HUES6 (cell line): ENCODE measurements around the gene GBP3.

ENCODE experiments used
- H3K27ac ChIP-seq: 2 replicates; pipeline ENCODE4 v1.7.0; 2013; ENCODE audit warnings: low read depth, mild to moderate bottlenecking, low read length, inconsistent platforms
- H3K27me3 ChIP-seq: 2 replicates; pipeline ENCODE4 v1.6.1; 2013; ENCODE audit warnings: low read length; ENCODE audit not compliant: control insufficient read depth, insufficient read depth
- H3K36me3 ChIP-seq: 2 replicates; pipeline ENCODE4 v1.6.1; 2013; ENCODE audit warnings: low read length; ENCODE audit not compliant: control insufficient read depth, insufficient read depth
- H3K4me1 ChIP-seq: 2 replicates; pipeline ENCODE4 v1.6.1; 2013; ENCODE audit warnings: low read length; ENCODE audit not compliant: control insufficient read depth, insufficient read depth
- H3K4me3 ChIP-seq: 2 replicates; pipeline ENCODE4 v1.5.1; 2013; ENCODE audit warnings: low read depth, low read length
- H3K9ac ChIP-seq: one replicate; pipeline ENCODE4 v1.6.1; 2013; ENCODE audit warnings: mild to moderate bottlenecking, low read length
- H3K9me3 ChIP-seq: 2 replicates; pipeline ENCODE4 v1.6.1; 2013; ENCODE audit warnings: low read depth, low read length; ENCODE audit not compliant: control insufficient read depth, insufficient read depth

GBP3 gene, protein sequence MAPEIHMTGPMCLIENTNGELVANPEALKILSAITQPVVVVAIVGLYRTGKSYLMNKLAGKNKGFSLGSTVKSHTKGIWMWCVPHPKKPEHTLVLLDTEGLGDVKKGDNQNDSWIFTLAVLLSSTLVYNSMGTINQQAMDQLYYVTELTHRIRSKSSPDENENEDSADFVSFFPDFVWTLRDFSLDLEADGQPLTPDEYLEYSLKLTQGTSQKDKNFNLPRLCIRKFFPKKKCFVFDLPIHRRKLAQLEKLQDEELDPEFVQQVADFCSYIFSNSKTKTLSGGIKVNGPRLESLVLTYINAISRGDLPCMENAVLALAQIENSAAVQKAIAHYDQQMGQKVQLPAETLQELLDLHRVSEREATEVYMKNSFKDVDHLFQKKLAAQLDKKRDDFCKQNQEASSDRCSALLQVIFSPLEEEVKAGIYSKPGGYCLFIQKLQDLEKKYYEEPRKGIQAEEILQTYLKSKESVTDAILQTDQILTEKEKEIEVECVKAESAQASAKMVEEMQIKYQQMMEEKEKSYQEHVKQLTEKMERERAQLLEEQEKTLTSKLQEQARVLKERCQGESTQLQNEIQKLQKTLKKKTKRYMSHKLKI

GRCh38 chr1:89022167-89022959, at the start of gene GBP3:
GBP3 (minus strand) TSS chr1:89022866; CDS start chr1:89020721, 2,145 bp downstream.
- Histone ChIP-seq H3K27me3 (no peaks in the 10 kb centered on the region), H3K4me1 (peaks cover 8% of the 10 kb centered on the region), H3K9ac (no peak within 1 kb of the TSS), H3K36me3 (no peaks in the 10 kb centered on the region), H3K27ac (no peak within 1 kb of the TSS), H3K9me3 (no peaks in the 10 kb centered on the region), H3K4me3 (no peak within 1 kb of the TSS)

GRCh38 chr1:89070509-89070908, 47.8 kb upstream of the GBP3 start:
- H3K27ac ChIP-seq, result no peak overlapping the region
- no peak overlapping the region for H3K4me3 ChIP-seq
- no peaks in the 10 kb centered on the region for H3K4me1 ChIP-seq
- no peaks in the 10 kb centered on the region for H3K27me3 ChIP-seq
- no peak overlapping the region for H3K9ac ChIP-seq
- no peaks in the 10 kb centered on the region for H3K9me3 ChIP-seq
- no peaks in the 10 kb centered on the region for H3K36me3 ChIP-seq

DNA sequence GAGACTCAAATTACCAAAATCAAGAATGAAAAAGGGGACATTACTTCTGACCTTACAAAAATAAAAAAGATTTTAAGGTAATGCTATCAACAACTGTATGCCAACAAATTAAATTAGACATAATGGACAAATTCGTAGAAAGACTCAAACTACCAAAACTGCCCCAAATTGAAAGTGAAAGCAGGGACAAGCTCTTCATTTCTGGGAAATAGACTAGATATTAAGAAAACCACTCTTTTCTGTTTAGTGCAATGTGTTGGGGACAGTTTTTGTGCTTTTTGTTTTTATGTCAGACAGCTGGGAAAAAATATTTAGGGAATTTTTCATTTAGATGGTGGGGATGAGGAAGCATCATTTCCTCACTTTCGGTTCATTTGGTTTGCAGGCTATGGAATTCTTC, 47.3 kb upstream of the GBP3 start:
- no peak overlapping the region for H3K4me3 ChIP-seq
- no peak overlapping the region for H3K27ac ChIP-seq

DNA sequence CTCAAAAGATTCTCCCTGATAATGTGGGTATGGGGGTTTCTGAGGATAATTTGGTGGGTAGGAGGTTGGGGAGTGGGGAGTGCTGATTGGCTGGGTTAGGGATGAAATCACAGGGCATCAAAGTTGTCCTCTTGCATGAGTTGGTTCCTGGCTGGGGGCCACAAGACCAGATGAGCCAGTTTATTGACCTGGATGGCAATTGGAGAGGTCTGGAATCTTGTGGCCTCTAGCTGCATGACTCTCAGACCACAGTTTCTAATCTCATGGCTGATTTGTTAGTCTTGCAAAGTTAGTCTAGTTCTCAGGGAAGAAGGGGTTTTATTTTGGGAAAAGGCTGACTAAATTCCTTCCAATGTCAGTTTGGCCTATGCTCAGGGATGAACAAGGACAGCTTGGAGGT, 45.6 kb upstream of the GBP3 start:
- Histone ChIP-seq H3K9me3 (no peaks in the 10 kb centered on the region), H3K4me3 (no peak overlapping the region), H3K27me3 (no peaks in the 10 kb centered on the region), H3K27ac (no peak overlapping the region), H3K36me3 (no peaks in the 10 kb centered on the region), H3K4me1 (no peaks in the 10 kb centered on the region), H3K9ac (no peak overlapping the region)

More for the DNA sequence above, 47.3 kb upstream of the GBP3 start:
- Histone ChIP-seq H3K27me3 (no peaks in the 10 kb centered on the region), H3K4me1 (no peaks in the 10 kb centered on the region), H3K9ac (no peak overlapping the region), H3K9me3 (no peaks in the 10 kb centered on the region), H3K36me3 (no peaks in the 10 kb centered on the region)

GRCh38 chr1:89065079-89065868, 42.6 kb upstream of the GBP3 start, which contains the start of gene GBP1:
GBP1 (minus strand) TSS chr1:89065208; CDS start chr1:89063234, 1,974 bp downstream.
- Histone ChIP-seq H3K9ac (no peak within 1 kb of the TSS), H3K9me3 (no peaks in the 10 kb centered on the region), H3K36me3 (no peaks in the 10 kb centered on the region), H3K27me3 (no peaks in the 10 kb centered on the region), H3K4me1 (no peaks in the 10 kb centered on the region), H3K4me3 (no peak within 1 kb of the TSS), H3K27ac (no peak within 1 kb of the TSS)

- Histone ChIP-seq H3K4me3 (no peak overlapping the region), H3K9ac (no peak overlapping the region), H3K27me3 (no peaks in the 10 kb centered on the region), H3K9me3 (no peaks in the 10 kb centered on the region), H3K27ac (no peak overlapping the region), H3K4me1 (no peaks in the 10 kb centered on the region), H3K36me3 (no peaks in the 10 kb centered on the region)
These were observed 42.0 kb upstream of the GBP3 start for GRCh38 chr1:89064632-89065031.

GRCh38 chr1:89063094-89063493, 40.4 kb upstream of the GBP3 start:
- H3K9me3 ChIP-seq, result no peaks in the 10 kb centered on the region
- H3K4me3 ChIP-seq, result no peak overlapping the region
- no peak overlapping the region for H3K9ac ChIP-seq
- no peaks in the 10 kb centered on the region for H3K27me3 ChIP-seq
- no peaks in the 10 kb centered on the region for H3K4me1 ChIP-seq
- H3K36me3 ChIP-seq, result no peaks in the 10 kb centered on the region
- H3K27ac ChIP-seq, result no peak overlapping the region

- Histone ChIP-seq H3K27me3 (no peaks in the 10 kb centered on the region), H3K9me3 (no peaks in the 10 kb centered on the region), H3K4me1 (no peaks in the 10 kb centered on the region), H3K4me3 (no peak overlapping the region), H3K27ac (no peak overlapping the region), H3K9ac (no peak overlapping the region), H3K36me3 (no peaks in the 10 kb centered on the region)
These were observed 37.4 kb upstream of the GBP3 start for GRCh38 chr1:89060091-89060490.

- H3K36me3 ChIP-seq, result no peaks in the 10 kb centered on the region
- H3K4me1 ChIP-seq, result no peaks in the 10 kb centered on the region
- no peak overlapping the region for H3K4me3 ChIP-seq
- H3K27ac ChIP-seq, result no peak overlapping the region
- H3K9me3 ChIP-seq, result no peaks in the 10 kb centered on the region
- H3K27me3 ChIP-seq, result no peaks in the 10 kb centered on the region
- H3K9ac ChIP-seq, result no peak overlapping the region
These were observed 29.3 kb upstream of the GBP3 start for GRCh38 chr1:89051955-89052312.

DNA sequence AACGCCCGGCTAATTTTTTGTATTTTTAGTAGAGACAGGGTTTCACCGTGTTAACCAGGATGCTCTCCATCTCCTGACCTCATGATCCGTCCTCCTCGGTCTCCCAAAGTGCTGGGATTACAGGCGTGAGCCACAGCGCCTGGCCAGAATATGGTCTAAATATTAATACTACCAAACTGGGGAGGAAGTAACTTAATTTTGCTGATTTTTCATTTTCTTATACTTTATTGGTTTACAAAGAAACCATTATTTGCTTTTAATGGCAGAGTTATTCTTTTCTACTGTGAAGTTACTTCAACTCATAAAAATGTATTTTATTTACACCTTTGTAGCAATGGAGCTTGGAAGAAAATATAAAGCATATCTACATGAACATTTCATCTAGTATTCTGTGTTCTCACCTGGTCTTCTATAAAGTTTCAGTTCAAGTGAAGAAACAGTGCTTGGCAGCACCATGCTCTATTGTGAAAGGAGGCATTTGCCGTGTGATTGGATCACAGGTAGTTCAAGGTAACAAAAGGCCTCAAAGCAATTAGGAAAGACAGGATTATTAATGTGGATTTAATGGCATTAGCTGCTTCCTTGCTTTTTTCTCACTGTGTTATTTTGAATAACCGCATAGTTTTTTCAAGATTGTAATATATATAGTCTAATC, 28.8 kb upstream of the GBP3 start:
- H3K9me3 ChIP-seq, result no peaks in the 10 kb centered on the region
- H3K27ac ChIP-seq, result no peak overlapping the region
- H3K4me3 ChIP-seq, result no peak overlapping the region
- no peak overlapping the region for H3K9ac ChIP-seq
- H3K4me1 ChIP-seq, result no peaks in the 10 kb centered on the region
- no peaks in the 10 kb centered on the region for H3K36me3 ChIP-seq
- H3K27me3 ChIP-seq, result no peaks in the 10 kb centered on the region
